HG03135 (cell line): ENCODE measurements around the gene C3orf62.

Source experiments
- ATAC-seq: cut with Tn5 transposase; IDR thresholded peaks from one replicate; pipeline ENCODE4 v1.9.1; 2021; ENCODE audit warnings: mild to moderate bottlenecking, moderate library complexity; ENCODE audit not compliant: unreplicated experiment

The C3orf62 gene

GRCh38 chr3:49219132-49219531 is 57.9 kb downstream of the C3orf62 start:
- ATAC-seq = no peak
